ENCODE measurements around the gene AUTS2.

Gene AUTS2

GRCh38 chr7:70148997-70149396 is 550.7 kb downstream of the AUTS2 start:
- TF ChIP-seq, protein P1, sequence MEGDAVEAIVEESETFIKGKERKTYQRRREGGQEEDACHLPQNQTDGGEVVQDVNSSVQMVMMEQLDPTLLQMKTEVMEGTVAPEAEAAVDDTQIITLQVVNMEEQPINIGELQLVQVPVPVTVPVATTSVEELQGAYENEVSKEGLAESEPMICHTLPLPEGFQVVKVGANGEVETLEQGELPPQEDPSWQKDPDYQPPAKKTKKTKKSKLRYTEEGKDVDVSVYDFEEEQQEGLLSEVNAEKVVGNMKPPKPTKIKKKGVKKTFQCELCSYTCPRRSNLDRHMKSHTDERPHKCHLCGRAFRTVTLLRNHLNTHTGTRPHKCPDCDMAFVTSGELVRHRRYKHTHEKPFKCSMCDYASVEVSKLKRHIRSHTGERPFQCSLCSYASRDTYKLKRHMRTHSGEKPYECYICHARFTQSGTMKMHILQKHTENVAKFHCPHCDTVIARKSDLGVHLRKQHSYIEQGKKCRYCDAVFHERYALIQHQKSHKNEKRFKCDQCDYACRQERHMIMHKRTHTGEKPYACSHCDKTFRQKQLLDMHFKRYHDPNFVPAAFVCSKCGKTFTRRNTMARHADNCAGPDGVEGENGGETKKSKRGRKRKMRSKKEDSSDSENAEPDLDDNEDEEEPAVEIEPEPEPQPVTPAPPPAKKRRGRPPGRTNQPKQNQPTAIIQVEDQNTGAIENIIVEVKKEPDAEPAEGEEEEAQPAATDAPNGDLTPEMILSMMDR (IDR thresholded peaks at IDR 0.05; ENCODE audit: insufficient read depth, low read length, missing control alignments), result no peak
- ChIA-PET CTCF (interaction anchor here (1.1 kb wide), 3 partner anchors 10 to 549 kb away, joined by 3 read pairs; no protein-coding TSS in a partner anchor), POLR2A (no interaction called here)
- no peak for DNase-seq (ENCODE audit: low read depth, low spot score)
- no peak overlapping the region for H3K4me3 ChIP-seq (ENCODE audit: low read depth, low read length)

DNA sequence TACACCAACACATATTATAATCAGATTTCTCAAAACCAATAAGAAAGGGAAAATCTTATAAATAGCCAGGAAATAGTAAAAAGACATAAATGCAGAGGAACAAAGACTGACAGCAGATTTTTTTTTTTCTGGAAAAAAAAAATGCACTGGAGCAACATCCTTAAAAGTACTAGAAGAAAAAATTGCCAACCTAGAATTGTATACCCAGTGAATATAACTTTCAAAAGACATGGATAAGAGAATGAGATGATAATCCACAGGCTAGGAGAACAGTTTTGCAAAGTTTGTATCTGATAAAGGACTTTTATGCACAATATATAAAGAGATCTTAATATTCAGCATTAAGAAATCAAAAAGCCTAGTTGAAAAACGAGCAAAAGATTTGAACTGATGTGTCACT is 554.0 kb downstream of the AUTS2 start:
- POLR2A ChIA-PET, result no interaction called here
- no peak overlapping the region for H3K4me3 ChIP-seq (ENCODE audit: low read depth, low read length)
- TF ChIP-seq, protein P1 (IDR thresholded peaks at IDR 0.05; ENCODE audit: insufficient read depth, low read length, missing control alignments), result no peak
- no peak for DNase-seq (ENCODE audit: low read depth, low spot score)
- CTCF ChIA-PET, result interaction anchor here (1.5 kb wide), 1 partner anchor 9 kb away, joined by 7 read pairs; no protein-coding TSS in a partner anchor

- TF ChIP-seq, protein P1 (IDR thresholded peaks at IDR 0.05; ENCODE audit: insufficient read depth, low read length, missing control alignments), result no peak
- POLR2A ChIA-PET, result no interaction called here
- no peak for DNase-seq (ENCODE audit: low read depth, low spot score)
- CTCF ChIA-PET, result interaction anchor here (0.8 to 1.5 kb wide), 3 partner anchors 7 to 545 kb away, joined by 3 to 7 read pairs (median 6); no protein-coding TSS in a partner anchor
- no peak overlapping the region for H3K4me3 ChIP-seq (ENCODE audit: low read depth, low read length)
These were observed 555.7 kb downstream of the AUTS2 start for GRCh38 chr7:70153933-70154332.

DNA sequence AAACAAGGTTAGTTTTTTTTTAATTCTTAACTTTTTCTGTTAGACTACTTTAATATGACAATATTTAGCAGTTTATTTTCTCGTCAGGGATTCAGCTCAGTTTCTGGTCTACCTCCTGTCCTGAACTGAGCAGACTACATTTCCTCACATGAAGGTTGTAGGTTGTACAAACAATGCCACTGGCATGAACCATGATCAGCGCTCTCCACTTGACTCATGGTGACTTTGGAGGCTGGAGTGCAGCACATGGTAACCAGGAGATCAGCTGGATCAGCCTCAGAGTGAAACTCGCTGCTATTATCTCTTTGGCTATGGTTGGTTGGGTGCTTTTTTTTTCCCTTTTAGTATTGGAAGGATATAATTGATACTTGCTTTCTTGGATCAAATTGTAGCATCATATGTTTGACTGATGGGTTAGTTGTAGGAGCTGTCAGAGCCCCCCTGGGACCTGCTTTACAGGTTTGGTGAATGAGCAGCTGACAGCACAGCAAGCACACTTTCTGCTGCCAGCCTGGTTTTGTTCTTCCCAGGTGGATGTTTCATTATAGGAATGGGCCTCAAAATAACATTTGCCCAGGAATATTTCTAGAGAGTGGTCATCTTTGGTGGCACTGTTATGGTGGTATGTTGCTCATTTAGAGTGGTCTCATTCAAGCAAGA is 556.4 kb downstream of the AUTS2 start:
- no peak for DNase-seq (ENCODE audit: low read depth, low spot score)
- ChIA-PET POLR2A (no interaction called here), CTCF (interaction anchor here (0.7 to 2.3 kb wide), 3 partner anchors 11 to 544 kb away, joined by 3 to 11 read pairs (median 3); no protein-coding TSS in a partner anchor)
- TF ChIP-seq, protein P1 (IDR thresholded peaks at IDR 0.05; ENCODE audit: insufficient read depth, low read length, missing control alignments), result no peak
- H3K4me3 ChIP-seq (ENCODE audit: low read depth, low read length), result no peak overlapping the region

DNA sequence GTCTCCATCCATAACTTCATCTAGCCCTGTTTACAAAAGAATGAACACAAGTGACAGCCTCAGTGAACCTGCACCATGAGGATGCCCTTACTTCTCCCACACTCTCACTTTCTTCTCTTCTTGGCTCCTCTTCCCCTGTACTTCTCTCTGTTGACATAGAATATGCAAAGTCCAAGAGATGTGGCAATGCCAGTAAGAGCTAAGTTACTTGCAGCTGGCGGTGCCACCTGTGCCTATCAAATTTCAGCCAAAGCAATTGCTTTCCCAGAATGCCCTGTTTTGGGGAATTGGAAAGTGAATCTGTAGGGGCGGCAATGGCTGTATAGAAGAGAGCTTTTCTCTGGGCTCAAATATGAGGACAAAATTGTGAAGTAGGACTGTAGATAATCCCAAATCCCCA is 557.8 kb downstream of the AUTS2 start:
- CTCF ChIA-PET, result interaction anchor here (0.7 to 2.3 kb wide), 3 partner anchors 13 to 114 kb away, joined by 3 to 11 read pairs (median 3); no protein-coding TSS in a partner anchor
- no peak for DNase-seq (ENCODE audit: low read depth, low spot score)
- TF ChIP-seq, protein P1 (IDR thresholded peaks at IDR 0.05; ENCODE audit: insufficient read depth, low read length, missing control alignments), result no peak
- POLR2A ChIA-PET, result no interaction called here
- no peak overlapping the region for H3K4me3 ChIP-seq (ENCODE audit: low read depth, low read length)

- POLR2A ChIA-PET, result no interaction called here
- TF ChIP-seq, protein P1 (IDR thresholded peaks at IDR 0.05; ENCODE audit: insufficient read depth, low read length, missing control alignments), result no peak
- no peak for DNase-seq (ENCODE audit: low read depth, low spot score)
- CTCF ChIA-PET, result interaction anchor here (0.9 to 5.9 kb wide), 7 partner anchors 10 to 539 kb away, joined by 3 to 150 read pairs (median 3); no protein-coding TSS in a partner anchor
- H3K4me3 ChIP-seq (ENCODE audit: low read depth, low read length), result no peak overlapping the region
These were observed 560.8 kb downstream of the AUTS2 start for GRCh38 chr7:70159121-70159520.
